Measurements from ENCODE around the gene ABL1. TPM values are rescaled to one million over a fixed set of nuclear protein-coding genes. Genes with fewer than 3 reads are reported as not detected.
"Not testable (repeated sequence)": the region's sequence is repeated elsewhere in the genome, so short reads cannot be mapped to it uniquely, and the experiment has no call there.

Gene ABL1
- total RNA-seq, 1 donor from 2014 or later: 118 TPM

DNA sequence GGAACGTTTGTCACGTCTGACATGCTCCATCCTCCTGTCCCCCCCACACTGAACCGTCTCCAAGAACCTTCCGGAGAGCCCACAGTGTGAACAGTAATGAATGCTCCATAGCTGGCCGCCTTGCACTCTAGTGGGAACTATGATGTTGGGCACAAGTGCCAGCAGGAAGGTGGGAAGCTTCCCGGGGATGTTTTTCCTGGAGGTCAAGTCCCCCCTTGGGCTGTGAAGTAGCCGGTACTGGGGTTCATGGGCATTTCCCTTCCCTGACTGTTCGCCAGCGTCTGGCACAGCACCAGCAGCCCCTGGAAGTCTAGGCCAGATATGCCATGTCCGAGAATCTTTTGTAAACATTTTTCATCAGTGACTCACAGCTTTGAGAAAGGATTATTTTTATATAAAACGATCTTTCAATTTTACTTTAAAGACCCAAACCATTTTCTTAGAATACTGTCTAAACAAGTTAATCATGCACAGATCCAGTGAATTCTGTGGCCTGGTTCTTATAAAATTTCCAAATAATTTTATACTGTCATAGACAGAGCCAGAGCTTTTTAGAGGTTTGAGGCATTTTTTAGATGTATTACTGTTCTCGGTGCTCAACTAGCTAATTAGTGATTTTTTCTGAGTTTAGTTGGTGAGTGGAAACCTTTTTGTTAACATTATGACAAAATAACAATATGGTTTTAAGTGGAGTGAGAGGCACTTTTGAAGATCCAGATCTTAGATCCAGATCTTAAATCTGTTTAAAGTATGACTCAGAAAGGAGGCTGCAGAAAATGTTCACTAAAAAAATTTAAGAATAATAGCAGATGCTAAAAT, 11.6 kb downstream of the ABL1 start:
- no peaks in the 10 kb centered on the region for H3K9me3 Mint-ChIP-seq (ENCODE audit: unreplicated experiment)
- peak overlapping the region; percentile 44 for H3K4me3 Mint-ChIP-seq (ENCODE audit: unreplicated experiment)
- H3K36me3 Mint-ChIP-seq (ENCODE audit: unreplicated experiment): no peaks in the 10 kb centered on the region
- TF ChIP-seq, protein P1, sequence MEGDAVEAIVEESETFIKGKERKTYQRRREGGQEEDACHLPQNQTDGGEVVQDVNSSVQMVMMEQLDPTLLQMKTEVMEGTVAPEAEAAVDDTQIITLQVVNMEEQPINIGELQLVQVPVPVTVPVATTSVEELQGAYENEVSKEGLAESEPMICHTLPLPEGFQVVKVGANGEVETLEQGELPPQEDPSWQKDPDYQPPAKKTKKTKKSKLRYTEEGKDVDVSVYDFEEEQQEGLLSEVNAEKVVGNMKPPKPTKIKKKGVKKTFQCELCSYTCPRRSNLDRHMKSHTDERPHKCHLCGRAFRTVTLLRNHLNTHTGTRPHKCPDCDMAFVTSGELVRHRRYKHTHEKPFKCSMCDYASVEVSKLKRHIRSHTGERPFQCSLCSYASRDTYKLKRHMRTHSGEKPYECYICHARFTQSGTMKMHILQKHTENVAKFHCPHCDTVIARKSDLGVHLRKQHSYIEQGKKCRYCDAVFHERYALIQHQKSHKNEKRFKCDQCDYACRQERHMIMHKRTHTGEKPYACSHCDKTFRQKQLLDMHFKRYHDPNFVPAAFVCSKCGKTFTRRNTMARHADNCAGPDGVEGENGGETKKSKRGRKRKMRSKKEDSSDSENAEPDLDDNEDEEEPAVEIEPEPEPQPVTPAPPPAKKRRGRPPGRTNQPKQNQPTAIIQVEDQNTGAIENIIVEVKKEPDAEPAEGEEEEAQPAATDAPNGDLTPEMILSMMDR (IDR thresholded peaks at IDR 0.05; ENCODE audit: partially characterized antibody, unreplicated experiment): no peak
- H3K27me3 Mint-ChIP-seq (ENCODE audit: unreplicated experiment): peaks cover 2% of the 10 kb centered on the region
- H3K27ac Mint-ChIP-seq (ENCODE audit: unreplicated experiment): peak overlapping the region; percentile 88
- peaks cover 54% of the 10 kb centered on the region for H3K4me1 Mint-ChIP-seq (ENCODE audit: low read depth, unreplicated experiment)
- no peak for DNase-seq

DNA sequence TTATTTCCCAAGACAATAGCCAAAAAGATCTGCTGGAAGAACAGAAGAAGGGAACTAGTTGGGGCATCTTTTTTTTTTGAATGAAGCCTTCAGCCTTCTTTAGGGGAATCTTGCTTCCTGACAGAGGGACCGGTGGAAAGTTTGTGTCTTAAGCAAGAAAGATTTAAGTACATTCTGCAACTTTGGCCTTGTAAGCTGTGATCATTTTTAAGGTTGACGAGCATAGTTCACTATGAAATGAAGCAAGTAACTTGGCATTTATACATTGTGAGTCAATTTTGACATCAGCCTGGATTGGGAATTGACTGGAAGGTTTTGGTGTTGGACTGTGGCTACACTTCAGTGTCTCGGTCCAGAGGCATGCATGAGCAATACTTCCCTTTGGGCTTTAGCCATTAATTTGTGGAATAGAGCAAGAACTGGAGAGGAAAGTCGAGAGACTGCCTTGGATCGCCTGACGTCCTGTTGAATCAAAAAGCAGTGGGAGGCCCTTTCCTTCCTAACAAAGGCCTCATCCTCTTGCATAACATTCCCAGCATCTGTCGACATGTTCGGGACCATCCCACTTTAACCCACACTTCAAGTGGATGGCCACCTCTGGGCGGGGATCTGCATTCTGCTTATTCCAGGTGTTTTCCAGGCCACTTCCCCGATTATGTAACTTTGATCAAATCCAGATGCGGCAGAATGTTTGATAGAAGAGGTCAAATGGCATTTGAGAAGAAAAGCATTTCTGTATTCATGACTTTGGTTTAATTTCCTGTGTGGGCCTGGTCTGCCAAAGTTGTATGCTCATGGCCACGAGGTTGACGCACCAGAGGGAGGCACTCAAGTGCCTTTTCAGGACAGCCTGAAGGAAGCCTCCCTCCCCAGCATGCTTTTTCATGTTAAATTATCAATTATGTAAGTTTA, 12.5 kb downstream of the ABL1 start:
- peaks cover 2% of the 10 kb centered on the region for H3K27me3 Mint-ChIP-seq (ENCODE audit: unreplicated experiment)

DNA sequence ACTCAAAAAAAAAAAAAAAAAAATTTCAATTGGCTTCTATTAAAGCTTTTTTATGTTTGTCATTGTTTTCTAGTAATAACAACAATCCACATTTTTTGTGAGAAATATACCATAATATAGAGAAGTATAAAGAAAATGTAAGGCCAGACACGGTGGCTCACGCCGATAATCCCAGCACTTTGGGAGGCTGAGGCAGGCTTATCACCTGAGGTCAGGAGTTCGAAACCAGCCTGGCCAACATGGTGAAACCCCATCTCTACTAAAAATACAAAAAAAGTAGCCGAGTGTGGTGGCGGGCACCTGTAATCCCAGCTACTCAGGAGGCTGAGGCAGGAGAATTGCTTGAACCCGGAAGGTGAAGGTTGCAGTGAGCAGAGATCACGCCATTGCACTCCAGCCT, 13.5 kb downstream of the ABL1 start:
- H3K9me3 Mint-ChIP-seq (ENCODE audit: unreplicated experiment); H3K4me3 Mint-ChIP-seq (ENCODE audit: unreplicated experiment); H3K27me3 Mint-ChIP-seq (ENCODE audit: unreplicated experiment); DNase-seq; H3K36me3 Mint-ChIP-seq (ENCODE audit: unreplicated experiment); H3K27ac Mint-ChIP-seq (ENCODE audit: unreplicated experiment): not testable (repeated sequence)
- peaks cover 39% of the 10 kb centered on the region for H3K4me1 Mint-ChIP-seq (ENCODE audit: low read depth, unreplicated experiment)

More for the DNA sequence above, 12.5 kb downstream of the ABL1 start:
- H3K36me3 Mint-ChIP-seq (ENCODE audit: unreplicated experiment): no peaks in the 10 kb centered on the region
- H3K4me3 Mint-ChIP-seq (ENCODE audit: unreplicated experiment): no peak overlapping the region
- H3K4me1 Mint-ChIP-seq (ENCODE audit: low read depth, unreplicated experiment): peaks cover 46% of the 10 kb centered on the region
- DNase-seq: no peak
- no peaks in the 10 kb centered on the region for H3K9me3 Mint-ChIP-seq (ENCODE audit: unreplicated experiment)
- H3K27ac Mint-ChIP-seq (ENCODE audit: unreplicated experiment): peak overlapping the region; percentile 88
- TF ChIP-seq, protein P1 (IDR thresholded peaks at IDR 0.05; ENCODE audit: partially characterized antibody, unreplicated experiment): no peak

DNA sequence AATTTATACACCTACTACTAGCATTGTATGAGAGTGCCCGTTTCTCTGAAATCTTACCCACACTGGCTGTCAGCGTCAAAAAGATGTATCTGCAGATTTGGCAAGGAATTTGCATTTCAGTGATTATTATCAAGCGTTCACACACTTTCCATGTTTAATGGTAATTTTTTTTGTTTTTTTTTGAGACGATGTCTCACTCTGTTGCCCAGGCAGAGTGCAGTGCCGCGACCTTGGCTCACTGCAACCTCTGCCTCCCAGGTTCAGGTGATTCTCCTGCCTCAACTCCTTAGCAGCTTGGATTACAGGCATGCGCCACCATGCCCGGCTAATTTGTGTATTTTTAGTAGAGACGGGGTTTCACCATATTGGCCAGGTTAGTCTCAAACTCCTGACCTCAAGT, 14.3 kb downstream of the ABL1 start:
- peaks cover 33% of the 10 kb centered on the region for H3K4me1 Mint-ChIP-seq (ENCODE audit: low read depth, unreplicated experiment)
- peaks cover 4% of the 10 kb centered on the region for H3K27me3 Mint-ChIP-seq (ENCODE audit: unreplicated experiment)
- no peak overlapping the region for H3K27ac Mint-ChIP-seq (ENCODE audit: unreplicated experiment)
- TF ChIP-seq, protein P1 (IDR thresholded peaks at IDR 0.05; ENCODE audit: partially characterized antibody, unreplicated experiment): no peak
- H3K9me3 Mint-ChIP-seq (ENCODE audit: unreplicated experiment): peaks cover 2% of the 10 kb centered on the region
- DNase-seq: no peak
- H3K4me3 Mint-ChIP-seq (ENCODE audit: unreplicated experiment): no peak overlapping the region
- H3K36me3 Mint-ChIP-seq (ENCODE audit: unreplicated experiment): no peaks in the 10 kb centered on the region

DNA sequence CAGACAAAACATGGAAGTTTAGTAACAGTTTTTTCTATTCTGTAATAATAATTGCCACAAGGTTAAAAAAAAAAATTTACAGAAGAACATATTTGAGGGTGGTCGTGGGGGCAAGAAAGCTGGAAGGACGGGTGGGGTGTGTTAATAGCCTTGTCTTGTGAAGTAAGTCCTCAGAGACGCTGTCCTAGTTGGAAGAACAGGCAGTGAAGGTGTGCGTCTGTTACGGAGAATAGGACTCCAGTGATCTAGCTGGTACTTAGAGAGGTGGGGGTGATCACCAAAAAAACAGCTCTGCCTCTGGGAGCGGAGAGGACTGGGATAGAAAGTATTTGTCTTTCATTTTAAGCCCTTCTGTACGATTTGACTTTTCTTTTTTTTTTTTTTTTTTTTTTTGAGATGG, 17.7 kb downstream of the ABL1 start:
- H3K27ac Mint-ChIP-seq (ENCODE audit: unreplicated experiment): peak overlapping the region; percentile 46
- peaks cover 6% of the 10 kb centered on the region for H3K27me3 Mint-ChIP-seq (ENCODE audit: unreplicated experiment)
- TF ChIP-seq, protein P1 (IDR thresholded peaks at IDR 0.05; ENCODE audit: partially characterized antibody, unreplicated experiment): no peak
- no peak overlapping the region for H3K4me3 Mint-ChIP-seq (ENCODE audit: unreplicated experiment)
- no peak for DNase-seq
- peaks cover 2% of the 10 kb centered on the region for H3K9me3 Mint-ChIP-seq (ENCODE audit: unreplicated experiment)
- H3K36me3 Mint-ChIP-seq (ENCODE audit: unreplicated experiment): no peaks in the 10 kb centered on the region
- H3K4me1 Mint-ChIP-seq (ENCODE audit: low read depth, unreplicated experiment): peaks cover 23% of the 10 kb centered on the region

All from glutamatergic neuron (in vitro differentiated cells).